A549 (cell line): ENCODE data around the gene STRN4.

Experiments used
- CEBPB ChIP-seq, 2 experiments: fragments of >200 bp in 1 of 2; sonication (Bioruptor Twin) in 1 of 2; formaldehyde crosslinking in 1 of 2; IDR thresholded peaks; 2 replicates each; pipeline ENCODE4 v1.6.1; 2012 to 2016
- CHD2 ChIP-seq: fragments of 150-350 bp; IDR thresholded peaks from 2 replicates; pipeline ENCODE4 v1.6.1; 2014; ENCODE audit warnings: low read length; ENCODE audit not compliant: partially characterized antibody
- CTCF ChIP-seq: fragments of >200 bp; sonication (Bioruptor Twin); formaldehyde crosslinking; IDR thresholded peaks from 3 replicates; pipeline ENCODE4 v1.5.1; 2016
- EHF ChIP-seq: fragments of 250-450 bp; sonication (Bioruptor Pico); IDR thresholded peaks from 2 replicates; pipeline ENCODE4 v1.5.0; 2020; ENCODE audit warnings: mild to moderate bottlenecking
- MAX ChIP-seq: IDR thresholded peaks from 2 replicates; pipeline ENCODE4 v1.6.1; 2012
- MYC ChIP-seq: IDR thresholded peaks from 2 replicates; pipeline ENCODE4 v1.6.1; 2012; ENCODE audit warnings: mild to moderate bottlenecking, inconsistent platforms, low read length, improper control_type of control experiment, borderline replicate concordance
- POLR2AphosphoS2 ChIP-seq: conservative IDR thresholded peaks from 2 replicates; pipeline ENCODE4 v1.6.1; 2012; ENCODE audit warnings: low read length, improper control_type of control experiment, inconsistent platforms
- RAD21 ChIP-seq, 2 experiments: fragments of >200 bp in 1 of 2; sonication (Bioruptor Twin) in 1 of 2; formaldehyde crosslinking in 1 of 2; IDR thresholded peaks in 1 of 2; conservative IDR thresholded peaks in 1 of 2; 2 replicates in 1 of 2; 3 replicates in 1 of 2; pipeline ENCODE4 v1.6.1; 2012 to 2018; ENCODE audit warnings: inconsistent platforms in 1 of 2
- RCOR1 ChIP-seq: fragments of 150-350 bp; IDR thresholded peaks from 2 replicates; pipeline ENCODE4 v1.6.1; 2014; ENCODE audit warnings: antibody characterized with exemption, low read length, low read depth
- REST ChIP-seq: fragments of 200-600 bp; sonication (generic); IDR thresholded peaks from 2 replicates; pipeline ENCODE4 v1.6.1; 2016; ENCODE audit warnings: antibody characterized with exemption, mild to moderate bottlenecking, moderate library complexity

GRCh38 chr19:46733690-46734292, 12.5 kb downstream of the STRN4 start:
- no peak for TF ChIP-seq REST
- no peak for TF ChIP-seq CTCF
- TF ChIP-seq CEBPB (IDR thresholded peaks at IDR 0.05), result no peak
- TF ChIP-seq CHD2, result no peak
- TF ChIP-seq EHF (CRISPR knock-in tag), result no peak
- no peak for TF ChIP-seq RAD21 (conservative IDR thresholded peaks at IDR 0.05 in 1 of 2, IDR thresholded peaks at IDR 0.05 in 1 of 2)
- TF ChIP-seq POLR2AphosphoS2, result no peak
- TF ChIP-seq MAX, result no peak
- no peak for TF ChIP-seq MYC
- no peak for TF ChIP-seq RCOR1
